Hematopoietic multipotent progenitor cell treated with erythropoietin and hydrocortisone succinate and interleukin-3 and kit ligand, for 6 days (in vitro differentiated cells): Measurements from ENCODE around the gene GPR137.

Source experiments
- DNase-seq: peaks from one replicate; pipeline ENCODE4 v3.0.0-alpha.2; 2015

GPR137 gene

GRCh38 chr11:64249563-64250414, 35.9 kb upstream of the GPR137 start:
- DNase-seq = no peak

GRCh38 chr11:64250415-64251015, 35.1 kb upstream of the GPR137 start:
- DNase-seq = no peak

GRCh38 chr11:64251016-64251752, 34.5 kb upstream of the GPR137 start, which contains the start of gene PLCB3:
TSS of gene PLCB3 (plus strand) at chr11:64251530. CDS start at chr11:64251650, 120 bp downstream.
- DNase-seq = peak; percentile 63

GRCh38 chr11:64251753-64252002, 34.0 kb upstream of the GPR137 start:
- no peak for DNase-seq

- DNase-seq = peak; percentile 61
Observed at GRCh38 chr11:64252003-64252872, 33.4 kb upstream of the GPR137 start.

- DNase-seq = no peak
Observed at GRCh38 chr11:64253043-64253442, 32.6 kb upstream of the GPR137 start.

GRCh38 chr11:64253481-64253880, 32.2 kb upstream of the GPR137 start:
- peak; percentile 58 for DNase-seq

- no peak for DNase-seq
Observed at GRCh38 chr11:64254326-64254725, 31.3 kb upstream of the GPR137 start.

GRCh38 chr11:64255135-64256128, 30.2 kb upstream of the GPR137 start:
- no peak for DNase-seq

- DNase-seq = no peak
Observed at GRCh38 chr11:64256300-64256699, 29.3 kb upstream of the GPR137 start.

GRCh38 chr11:64258356-64258755, 27.3 kb upstream of the GPR137 start:
- DNase-seq = no peak

GRCh38 chr11:64258946-64259532, 26.6 kb upstream of the GPR137 start:
- DNase-seq = no peak

- no peak for DNase-seq
Observed at GRCh38 chr11:64259533-64260067, 26.0 kb upstream of the GPR137 start.

GRCh38 chr11:64260147-64260708, 25.4 kb upstream of the GPR137 start:
- DNase-seq = no peak

GRCh38 chr11:64261556-64262080, 24.0 kb upstream of the GPR137 start:
- DNase-seq = no peak

GRCh38 chr11:64262271-64263002, 23.2 kb upstream of the GPR137 start:
- no peak for DNase-seq

- DNase-seq = no peak
Observed at GRCh38 chr11:64263021-64263946, 22.4 kb upstream of the GPR137 start.

GRCh38 chr11:64263947-64264317, 21.7 kb upstream of the GPR137 start:
- no peak for DNase-seq
